MV-4-11 (cell line): ENCODE data around the gene NOP9.

Experiments used
- DNase-seq: peaks from one replicate; lab custom pipeline; 2025; lab: John Stamatoyannopoulos, UW

Gene NOP9

GRCh38 chr14:24299255-24300191, at the start of gene NOP9, which contains the start of gene DHRS1:
TSS of gene NOP9 (plus strand) at chr14:24299850. CDS start at chr14:24299955, 105 bp downstream.
TSS of gene DHRS1 (minus strand) at chr14:24299780. CDS start at chr14:24299106, 674 bp downstream.
- DNase-seq, result peak; percentile 80

- no peak for DNase-seq
These were observed 49.3 kb upstream of the NOP9 start for GRCh38 chr14:24250354-24250753.

GRCh38 chr14:24251880-24252288, 47.8 kb upstream of the NOP9 start:
- no peak for DNase-seq

GRCh38 chr14:24252289-24253124, 47.1 kb upstream of the NOP9 start:
- DNase-seq, result no peak

- no peak for DNase-seq
These were observed 45.7 kb upstream of the NOP9 start for GRCh38 chr14:24253936-24254335.

- DNase-seq, result no peak
These were observed 44.8 kb upstream of the NOP9 start for GRCh38 chr14:24254630-24255392.

GRCh38 chr14:24255438-24255837, 44.2 kb upstream of the NOP9 start:
- DNase-seq, result no peak

GRCh38 chr14:24255931-24256711, 43.5 kb upstream of the NOP9 start:
- DNase-seq, result no peak

- DNase-seq, result no peak
These were observed 42.7 kb upstream of the NOP9 start for GRCh38 chr14:24256960-24257359.

GRCh38 chr14:24258119-24258518, 41.5 kb upstream of the NOP9 start:
- DNase-seq, result no peak

- DNase-seq, result no peak
These were observed 40.9 kb upstream of the NOP9 start for GRCh38 chr14:24258548-24259265.

GRCh38 chr14:24259282-24260025, 40.2 kb upstream of the NOP9 start:
- no peak for DNase-seq

- no peak for DNase-seq
These were observed 39.4 kb upstream of the NOP9 start for GRCh38 chr14:24260026-24260779.

GRCh38 chr14:24260780-24261157, 38.9 kb upstream of the NOP9 start:
- DNase-seq, result no peak

GRCh38 chr14:24261256-24261968, 38.2 kb upstream of the NOP9 start:
- DNase-seq, result no peak

GRCh38 chr14:24261969-24262327, 37.7 kb upstream of the NOP9 start:
- DNase-seq, result no peak

- no peak for DNase-seq
These were observed 36.6 kb upstream of the NOP9 start, which contains the start of gene TGM1 for GRCh38 chr14:24262821-24263733. TSS of gene TGM1 (minus strand) at chr14:24263177. CDS start at chr14:24262352, 825 bp downstream.
